Measurements from ENCODE around the gene DENND2D.

Gene DENND2D

DNA sequence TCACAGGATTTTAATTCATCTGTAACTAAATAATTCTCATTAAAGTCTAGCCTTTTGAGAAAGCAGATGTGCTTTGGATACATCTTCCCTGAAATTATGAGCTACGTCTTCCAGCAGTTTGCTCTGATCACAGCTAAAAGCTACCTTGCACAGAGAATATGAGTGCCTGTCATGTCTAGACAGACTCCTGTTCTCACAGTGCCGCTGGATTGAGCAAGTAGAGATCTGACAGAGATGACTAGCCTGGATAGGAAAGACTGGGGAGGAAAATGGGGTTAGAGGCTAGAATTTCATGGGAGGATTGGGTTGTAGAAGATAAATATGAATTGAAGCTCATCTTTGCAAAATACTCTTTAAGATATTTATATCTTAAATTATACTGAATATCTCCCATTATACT, 36.3 kb downstream of the DENND2D start:
- FAIRE-seq = no peak

DNA sequence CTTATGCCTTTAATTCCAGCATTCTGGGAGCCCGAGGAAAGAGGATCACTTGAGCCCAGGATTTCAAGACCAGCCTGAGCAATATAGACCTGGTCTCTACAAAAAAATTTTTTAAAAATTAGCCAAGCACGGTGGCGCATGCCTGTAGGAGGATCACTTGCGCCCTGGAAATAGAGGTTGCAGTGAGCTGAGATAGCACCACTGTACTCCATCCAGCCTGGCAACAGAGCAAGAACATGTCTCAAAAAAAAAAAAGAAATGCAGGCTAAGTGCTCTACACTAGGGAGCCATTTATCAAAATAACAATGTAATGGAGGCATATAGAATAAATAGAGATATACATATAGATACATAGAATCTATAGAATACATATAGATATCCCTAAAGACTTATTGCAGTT, 37.1 kb downstream of the DENND2D start:
- FAIRE-seq = no peak

DNA sequence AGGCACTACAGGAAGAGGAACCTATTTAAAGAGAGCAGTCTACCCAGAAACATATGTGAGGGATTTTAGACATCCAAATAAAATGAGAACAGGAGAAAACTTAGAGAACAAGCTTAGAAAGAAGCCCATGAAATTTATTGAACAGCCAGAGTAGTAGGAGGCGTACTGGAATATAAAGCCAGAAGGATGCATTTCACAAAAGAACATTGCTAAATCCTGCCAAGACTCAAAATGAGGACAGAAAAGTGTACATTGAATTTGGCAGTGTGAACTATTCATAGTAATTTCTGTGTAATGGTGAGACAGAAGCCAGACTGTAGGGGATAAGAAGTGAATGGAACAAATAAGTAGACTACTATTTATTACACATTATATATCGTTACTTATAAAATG, 38.0 kb downstream of the DENND2D start:
- no peak for FAIRE-seq

DNA sequence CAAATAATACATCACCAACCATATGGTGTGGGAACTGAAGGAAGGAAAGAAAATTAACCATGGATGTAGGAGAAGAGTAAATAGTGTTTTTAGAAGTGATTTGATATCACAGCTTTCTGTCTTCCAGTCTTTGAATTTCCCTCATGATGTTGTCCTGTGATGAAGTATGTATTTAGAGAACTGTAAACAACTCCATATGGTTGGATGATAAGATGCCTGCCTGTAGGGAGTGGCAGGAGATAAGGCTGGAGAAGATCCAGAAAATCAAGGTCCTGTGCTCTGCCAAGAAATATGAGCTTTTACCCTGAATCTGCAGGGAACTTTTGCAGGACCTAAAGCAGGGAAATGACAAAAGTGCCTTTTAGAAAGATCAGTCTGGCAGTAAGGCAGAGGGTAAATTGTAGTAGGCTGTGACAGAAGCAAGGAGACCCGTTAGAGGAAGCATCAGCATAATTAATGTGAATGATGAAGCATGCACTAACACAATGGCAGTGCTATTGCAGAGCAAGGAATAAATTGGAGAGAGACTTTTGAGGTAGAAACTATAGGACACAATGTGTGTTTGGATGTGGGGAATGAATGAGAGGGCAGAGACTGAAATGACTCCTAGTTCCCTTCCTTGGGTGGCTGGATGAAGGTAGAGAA, 38.5 kb downstream of the DENND2D start:
- FAIRE-seq = no peak

DNA sequence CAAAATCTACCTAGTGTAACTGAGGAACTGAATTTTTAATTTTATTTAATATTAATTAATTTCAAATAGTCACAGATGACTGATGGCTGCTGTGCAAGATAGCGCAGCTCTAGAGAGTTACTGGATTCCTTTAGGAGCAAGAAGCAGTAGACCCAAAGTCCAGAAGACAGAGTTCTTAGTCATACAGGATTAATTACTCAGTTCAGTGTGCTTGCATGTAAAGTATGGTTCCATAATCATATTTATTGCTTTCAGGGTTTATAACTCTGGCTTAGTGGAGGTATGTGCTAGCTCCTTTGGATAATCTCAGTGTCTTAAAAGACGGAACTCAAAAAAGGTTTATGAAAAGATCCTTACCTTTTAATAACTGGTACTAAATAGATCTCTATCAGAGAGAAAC, 43.0 kb downstream of the DENND2D start:
- FAIRE-seq = no peak

DNA sequence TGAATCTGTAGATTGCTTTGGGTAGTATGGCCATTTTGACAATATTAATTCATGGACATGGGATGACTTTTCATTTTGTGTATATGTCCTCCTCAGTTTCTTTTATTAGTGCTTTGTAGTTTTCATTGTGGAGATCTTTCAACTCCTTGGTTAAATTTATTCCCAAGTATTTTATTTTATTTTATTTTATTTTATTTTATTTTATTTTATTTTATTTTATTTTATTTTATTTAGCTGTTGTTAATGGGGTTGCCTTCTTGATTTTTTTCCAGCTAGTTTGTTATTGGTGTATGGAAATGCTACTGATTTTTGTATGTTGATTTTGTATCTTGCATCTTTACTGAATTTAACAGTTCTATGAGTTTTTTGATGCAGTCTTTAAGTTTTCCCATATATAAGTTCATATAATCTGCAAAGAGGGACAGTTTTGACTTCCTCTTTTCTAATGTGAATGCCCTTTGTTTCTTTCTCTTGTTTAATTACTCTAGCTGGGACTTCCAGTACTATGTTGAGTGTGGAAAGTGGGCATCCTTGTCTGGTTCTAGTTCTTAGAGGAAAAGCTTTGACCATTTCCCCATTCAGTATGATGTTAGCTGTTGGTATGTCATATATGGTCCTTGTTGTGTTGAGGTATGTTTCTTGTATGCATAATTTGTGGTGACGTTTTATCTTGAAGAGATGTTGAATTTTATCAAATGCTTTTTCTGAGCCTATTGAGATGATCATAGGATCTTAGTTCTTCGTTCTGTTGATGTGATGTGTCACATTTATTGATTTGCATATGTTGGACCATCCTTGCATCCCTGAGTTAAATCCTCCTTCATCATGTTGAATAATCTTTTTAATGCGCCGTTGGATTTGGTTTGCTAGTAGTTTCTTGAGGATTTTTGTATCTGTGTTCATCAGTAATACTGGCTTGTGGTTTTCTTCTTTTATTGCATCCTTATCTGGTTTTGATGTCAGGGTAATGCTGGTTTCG, 46.1 kb downstream of the DENND2D start:
- no peak for FAIRE-seq

DNA sequence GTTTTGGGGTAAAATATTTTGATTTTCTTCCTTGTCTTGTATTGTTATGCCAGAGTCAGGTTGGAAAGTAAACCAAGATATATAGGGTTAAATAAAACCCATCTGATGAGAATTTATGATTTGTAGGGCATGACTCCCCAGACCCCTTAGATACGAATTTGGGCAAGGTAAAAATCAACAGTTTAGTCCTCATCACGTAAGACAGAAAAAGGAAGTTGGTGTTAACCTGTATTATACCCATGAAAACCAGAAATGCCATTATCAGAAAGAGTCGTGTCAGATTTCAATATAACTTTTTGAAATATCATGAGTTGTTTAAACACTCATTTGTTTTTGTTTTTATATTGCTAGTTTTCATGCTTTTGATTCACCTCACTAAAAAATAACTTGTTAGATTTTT, 48.6 kb downstream of the DENND2D start:
- no peak for FAIRE-seq

DNA sequence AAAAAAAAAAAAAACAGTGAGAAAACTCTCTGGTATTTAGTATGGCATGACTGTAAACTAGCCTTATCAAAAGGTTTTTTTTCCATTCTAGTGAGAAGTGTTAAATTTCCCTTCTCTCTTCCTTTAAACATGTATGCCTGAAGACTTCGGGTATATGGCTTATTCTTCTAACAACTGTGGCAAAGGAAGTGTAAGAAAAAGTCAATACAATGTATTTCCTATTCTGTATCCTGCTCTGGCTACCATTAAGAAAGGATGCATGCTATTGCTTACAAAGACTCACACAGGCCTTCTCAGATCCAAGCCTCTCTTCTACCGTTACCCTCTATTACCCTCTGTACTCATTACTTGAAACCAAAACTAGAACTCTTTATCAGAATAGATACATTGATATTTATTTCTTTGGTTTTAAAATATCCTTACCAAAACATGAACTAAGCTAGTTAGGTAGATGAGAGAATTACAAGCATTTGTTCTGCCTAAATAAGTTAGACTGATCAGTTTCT, 52.0 kb downstream of the DENND2D start:
- no peak for FAIRE-seq

DNA sequence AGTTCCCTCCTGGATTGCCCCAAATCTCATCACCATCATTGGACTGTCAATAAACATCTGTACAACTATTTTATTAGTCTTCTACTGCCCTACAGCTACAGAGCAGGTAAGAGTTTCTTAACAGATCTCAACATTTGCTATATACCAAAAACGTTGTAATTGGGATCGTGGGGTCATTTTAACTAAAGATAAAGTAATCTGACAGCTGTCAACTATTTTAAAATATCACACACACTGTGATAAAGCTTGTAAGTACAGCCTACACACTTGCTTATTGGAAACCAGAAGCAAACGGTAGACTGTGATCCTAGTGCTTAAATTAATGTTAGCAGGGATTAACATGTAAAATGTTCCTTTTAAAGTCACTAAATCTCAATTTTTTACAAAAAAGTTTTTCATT, 52.5 kb downstream of the DENND2D start:
- no peak for FAIRE-seq

DNA sequence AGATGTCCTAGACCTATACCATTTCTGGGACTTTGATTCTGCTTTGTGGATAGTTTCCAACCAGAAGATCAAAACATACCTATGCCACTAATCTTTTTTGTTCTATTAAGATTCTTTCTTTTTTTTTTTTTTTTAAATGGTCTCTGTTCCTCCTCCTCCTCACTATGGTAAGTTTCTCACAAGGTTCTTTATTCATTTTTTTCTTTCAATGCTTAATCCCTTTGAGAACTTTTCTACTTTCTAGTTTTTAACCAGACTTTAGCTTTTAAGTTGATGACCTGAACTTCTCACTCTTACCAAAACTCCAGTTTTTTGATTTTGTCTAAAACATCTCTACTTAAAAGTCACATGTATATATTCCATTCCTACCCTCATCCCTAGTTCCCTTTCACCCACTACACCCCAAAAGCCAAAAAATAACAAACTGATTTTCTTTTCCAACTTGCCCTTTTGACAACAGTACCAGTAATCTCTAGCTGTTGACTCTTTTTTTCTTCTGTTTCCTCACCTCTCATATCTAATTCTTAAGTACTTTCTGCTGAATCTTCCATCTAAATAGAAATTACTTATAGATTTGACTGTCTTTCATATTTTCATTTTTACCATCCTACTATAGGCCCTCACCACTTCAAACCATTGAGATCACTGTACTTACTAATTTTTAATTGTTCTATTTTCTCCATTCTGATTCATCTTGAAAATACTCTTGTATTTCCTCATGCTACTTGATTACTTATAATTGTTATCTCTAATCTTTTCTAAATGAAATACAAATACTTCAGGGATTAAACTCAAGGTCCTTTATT, 54.3 kb downstream of the DENND2D start:
- no peak for FAIRE-seq

DNA sequence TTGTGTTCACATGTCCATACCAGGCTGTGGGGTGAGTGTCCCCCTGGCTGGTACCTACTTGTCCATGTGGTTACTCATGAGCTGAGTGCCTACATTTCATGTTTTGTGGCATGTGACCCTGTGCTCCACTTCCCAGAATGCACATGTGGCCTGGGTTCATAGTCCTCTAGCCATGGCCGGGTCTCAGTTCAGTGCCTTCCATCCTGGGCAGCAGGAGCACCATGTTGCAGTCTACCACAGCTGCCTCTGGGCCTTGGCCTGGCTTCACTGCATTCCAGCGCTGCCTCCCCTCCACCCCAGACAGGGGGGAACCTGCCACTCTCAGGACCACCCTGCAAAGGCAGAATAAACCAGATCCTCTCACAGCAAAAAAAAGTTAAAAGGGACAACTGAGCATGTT, 54.9 kb downstream of the DENND2D start:
- no peak for FAIRE-seq

DNA sequence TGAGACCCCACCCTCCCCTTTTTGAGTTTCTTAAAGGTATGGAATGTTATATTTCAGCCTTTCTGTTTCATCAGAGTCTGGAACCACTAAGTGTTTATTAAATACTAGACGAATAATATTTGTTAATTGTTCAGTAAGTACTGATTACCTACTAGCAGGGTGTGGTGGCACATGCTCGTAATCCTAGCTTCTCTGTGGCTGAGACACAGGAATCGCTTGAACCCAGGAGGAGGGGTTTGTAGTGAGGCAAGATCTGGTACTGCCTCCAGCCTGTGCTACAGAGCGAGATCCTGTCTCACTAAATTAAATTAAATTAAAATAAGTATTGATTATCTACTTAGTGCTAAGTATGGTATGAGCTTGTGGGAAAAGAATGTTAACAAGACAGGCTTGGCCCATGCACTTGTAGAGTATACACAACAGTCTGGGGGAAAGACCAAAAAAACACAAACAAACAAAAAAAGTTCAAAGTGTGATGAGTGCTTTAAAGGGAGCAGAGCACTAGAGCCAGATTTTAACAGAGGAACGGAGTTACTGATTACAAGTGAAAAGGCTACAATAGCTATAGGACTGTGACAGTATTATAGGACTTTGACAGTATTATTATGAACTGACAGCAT, 58.0 kb downstream of the DENND2D start:
- no peak for FAIRE-seq

DNA sequence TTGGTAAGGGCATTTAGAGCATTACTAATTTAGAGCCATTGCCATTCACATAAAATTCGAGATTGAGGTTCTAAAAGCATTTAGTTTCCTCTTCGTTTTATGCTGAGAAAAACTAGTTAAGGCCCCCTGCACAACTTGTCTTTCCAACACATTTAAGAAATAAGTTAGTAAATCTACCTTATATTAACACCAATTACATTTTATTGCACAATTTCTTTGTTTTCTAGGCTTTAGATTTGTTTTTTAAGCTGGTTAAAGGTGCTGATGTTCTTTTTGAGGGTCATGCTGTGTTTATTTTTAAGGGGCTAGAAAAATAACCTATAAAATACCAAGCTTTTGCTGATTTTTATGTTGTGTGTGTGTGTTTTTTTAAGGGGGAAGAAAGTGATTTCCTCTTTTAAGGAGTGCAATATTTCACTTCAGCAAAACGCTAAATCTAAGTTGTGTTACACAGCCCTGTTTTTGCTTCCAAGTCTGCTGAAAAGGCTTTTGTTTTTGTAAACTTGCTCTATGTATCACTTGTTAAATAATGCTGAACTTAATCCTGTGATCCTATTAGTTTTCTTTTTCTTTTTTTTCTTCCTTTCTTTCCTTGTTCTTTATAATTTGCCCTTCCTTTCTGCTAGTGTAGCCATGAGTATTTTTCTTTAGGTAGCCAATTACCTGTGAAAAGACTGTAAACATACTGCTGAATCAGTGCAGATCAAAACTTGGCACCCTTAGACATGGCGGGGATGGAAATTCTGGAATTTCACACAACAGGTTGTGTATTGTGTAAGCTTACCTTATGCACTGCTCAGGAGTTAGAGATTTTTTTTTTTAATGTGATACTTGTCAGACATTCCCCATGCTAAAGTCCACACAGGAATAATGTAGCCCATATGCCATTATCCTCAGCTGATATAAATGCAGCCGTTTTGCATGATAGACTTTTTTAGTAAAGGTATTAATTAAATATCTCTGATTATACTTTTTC, 58.9 kb downstream of the DENND2D start:
- no peak for FAIRE-seq

DNA sequence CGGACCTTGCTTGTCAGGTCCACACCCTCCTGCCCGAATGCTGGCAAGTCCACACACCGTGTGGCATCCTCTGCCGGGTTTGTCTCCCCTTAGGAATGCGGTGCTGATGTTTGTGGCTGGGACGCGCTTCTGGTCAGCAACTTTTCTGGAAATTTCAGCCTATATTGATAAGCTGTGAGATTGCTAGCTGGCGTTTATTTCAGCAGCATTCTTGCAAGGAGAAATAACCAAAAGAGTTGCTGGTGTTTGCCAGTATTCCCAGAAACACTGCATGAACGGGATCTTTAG, 59.8 kb downstream of the DENND2D start:
- no peak for FAIRE-seq

DNA sequence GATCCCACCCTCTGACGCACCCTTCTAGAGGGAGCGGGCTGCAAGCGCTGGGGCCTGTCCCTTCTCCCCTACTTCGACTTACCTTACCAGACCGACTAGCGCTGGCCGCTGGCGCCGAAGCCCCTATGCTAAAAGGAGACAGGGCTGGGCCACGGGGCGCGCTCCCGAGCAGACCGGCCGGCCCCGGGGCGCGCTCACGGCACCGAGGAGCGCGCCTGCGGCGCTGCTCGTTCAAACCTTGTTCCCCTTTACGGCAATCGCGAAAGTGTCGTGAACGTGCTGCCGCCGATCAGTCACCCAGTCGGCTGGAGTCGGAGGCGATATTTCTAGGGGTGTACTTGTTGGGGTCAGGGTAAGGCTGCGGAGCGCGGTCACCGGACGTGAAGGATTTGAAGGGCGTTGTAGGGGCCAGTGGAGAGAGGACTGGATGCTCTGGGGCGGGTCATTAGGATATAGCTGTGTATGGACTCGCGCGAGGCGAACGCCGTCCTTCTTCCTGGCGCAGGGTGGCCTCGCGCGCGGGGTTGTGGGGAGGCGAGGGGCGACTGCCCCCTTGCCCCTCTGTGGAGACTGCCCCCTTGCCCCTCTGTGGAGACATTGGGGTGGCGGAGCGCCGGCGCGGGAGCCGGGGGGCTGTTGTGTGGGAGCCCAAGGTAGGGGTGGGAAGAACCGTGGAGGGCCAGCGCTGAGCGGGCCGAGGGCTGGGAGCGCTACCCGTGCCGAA, 60.3 kb downstream of the DENND2D start, which contains the start of the genes CEPT1 and DRAM2:
Gene CEPT1, plus strand, starts transcription at position 268 of the 724 bp plus-strand sequence. CDS start 7,492 bp downstream, outside the sequence.
Gene DRAM2, minus strand, starts transcription at position 138 of the 724 bp plus-strand sequence. CDS start 8,539 bp downstream, outside the sequence.
- FAIRE-seq = no peak

DNA sequence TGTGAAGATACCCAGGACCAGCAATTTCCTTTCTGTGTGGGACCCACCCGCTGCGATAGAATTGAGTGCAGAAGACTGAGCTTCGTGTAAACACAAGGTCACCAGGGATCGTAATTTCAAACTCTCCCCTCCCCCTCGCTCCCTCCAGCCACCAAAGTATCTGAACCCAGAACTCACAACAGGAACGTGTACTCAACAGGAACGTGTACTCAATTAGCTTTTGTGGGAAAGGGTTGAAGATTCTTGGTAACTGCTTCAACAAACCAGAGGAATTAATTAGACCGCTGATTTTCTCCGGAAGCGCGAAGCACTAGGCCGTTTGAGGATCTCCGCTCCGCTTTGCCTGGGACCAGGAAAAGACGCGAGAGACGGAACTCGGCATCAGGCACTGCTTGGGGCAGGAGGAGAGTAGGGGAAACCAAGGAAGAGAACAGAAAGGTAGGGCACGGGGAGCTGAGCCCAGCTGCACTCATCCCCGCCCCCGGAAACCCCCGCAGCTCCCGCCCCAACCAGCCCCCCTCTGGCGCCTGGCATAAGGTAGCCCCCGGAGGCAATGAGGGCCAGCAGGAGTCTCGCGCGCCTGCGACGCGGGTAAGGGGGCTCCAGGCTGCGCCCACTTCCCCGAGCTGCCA, 61.0 kb downstream of the DENND2D start:
- FAIRE-seq = no peak

Data from TTC549 (cell line).